ENCODE results near the gene KRT7. TPM values are rescaled to one million over a fixed set of nuclear protein-coding genes. Genes with fewer than 3 reads are reported as not detected.

The KRT7 gene
- total RNA-seq, 4 donors from 2014 or later, result 2.5 to 33.9 (median 6.3) TPM

DNA sequence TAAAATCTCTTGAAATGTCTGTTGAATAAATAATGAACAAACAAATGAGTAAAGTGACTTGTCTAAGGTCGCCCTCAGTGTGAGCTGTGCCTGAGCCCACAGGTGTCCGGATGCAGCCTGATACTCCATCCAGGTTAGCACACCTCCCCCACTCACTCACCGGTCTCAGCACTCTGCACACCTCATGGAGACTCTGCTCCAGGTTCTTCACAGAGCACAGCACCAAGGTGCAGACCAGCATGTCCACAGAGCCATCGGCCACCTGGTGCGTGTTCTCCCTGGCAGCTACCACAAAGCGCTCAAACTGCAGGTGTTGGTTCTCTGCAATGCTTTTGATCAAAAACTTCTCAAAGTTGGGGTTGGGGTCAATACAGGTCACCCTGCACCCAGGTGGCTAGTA lies 4.1 kb upstream of the KRT7 start:
- Histone ChIP-seq H3K36me3 (no peaks in the 10 kb centered on the region), H3K27ac (no peak overlapping the region), H3K4me3 (no peak overlapping the region), H3K27me3 (peaks cover 0 to 31% of the 10 kb centered on the region in 2 donors), H3K9me3 (peaks cover 0 to 8% (median 1%) of the 10 kb centered on the region in 4 donors), H3K4me1 (peaks cover 0 to 31% (median 2%) of the 10 kb centered on the region in 4 donors)
- 88 to 95% methylated on average over 6 of the region's 6 CpGs for WGBS, 2 donors
- DNase-seq (ENCODE audit: low spot score in 2 of 2), result no peak
- TF ChIP-seq POLR2A (IDR thresholded peaks at IDR 0.05) (no peak), EP300 (IDR thresholded peaks at IDR 0.05) (no peak), CTCF (IDR thresholded peaks at IDR 0.05) (no peak)

- Histone ChIP-seq H3K27ac (no peak overlapping the region), H3K4me3 (no peak overlapping the region), H3K9me3 (peaks cover 0 to under 1% (median 0%) of the 10 kb centered on the region in 4 donors), H3K4me1 (peaks cover 0 to 31% (median 2%) of the 10 kb centered on the region in 4 donors), H3K36me3 (no peaks in the 10 kb centered on the region), H3K27me3 (peaks cover 0 to 36% of the 10 kb centered on the region in 2 donors)
- no peak for DNase-seq (ENCODE audit: low spot score in 2 of 2)
- TF ChIP-seq POLR2A (IDR thresholded peaks at IDR 0.05) (no peak), EP300 (IDR thresholded peaks at IDR 0.05) (no peak), CTCF (IDR thresholded peaks at IDR 0.05) (no peak)
- WGBS, 2 donors, result 75 to 78% methylated on average over 2 of the region's 2 CpGs
Observed at GRCh38 chr12:52229836-52230343, 3.2 kb upstream of the KRT7 start.

GRCh38 chr12:52230364-52231281 lies 2.4 kb upstream of the KRT7 start:
- Histone ChIP-seq H3K27me3 (peaks cover 0 to 36% of the 10 kb centered on the region in 2 donors), H3K4me3 (no peak overlapping the region), H3K36me3 (no peaks in the 10 kb centered on the region), H3K4me1 (peaks cover 0 to 31% (median 2%) of the 10 kb centered on the region in 4 donors), H3K9me3 (no peaks in the 10 kb centered on the region), H3K27ac (no peak overlapping the region)
- no peak for TF ChIP-seq EP300 (IDR thresholded peaks at IDR 0.05)
- no peak for TF ChIP-seq POLR2A (IDR thresholded peaks at IDR 0.05)
- WGBS, 2 donors, result 57 to 60% methylated on average over 8 of the region's 8 CpGs
- no peak for DNase-seq (ENCODE audit: low spot score in 2 of 2)

DNA sequence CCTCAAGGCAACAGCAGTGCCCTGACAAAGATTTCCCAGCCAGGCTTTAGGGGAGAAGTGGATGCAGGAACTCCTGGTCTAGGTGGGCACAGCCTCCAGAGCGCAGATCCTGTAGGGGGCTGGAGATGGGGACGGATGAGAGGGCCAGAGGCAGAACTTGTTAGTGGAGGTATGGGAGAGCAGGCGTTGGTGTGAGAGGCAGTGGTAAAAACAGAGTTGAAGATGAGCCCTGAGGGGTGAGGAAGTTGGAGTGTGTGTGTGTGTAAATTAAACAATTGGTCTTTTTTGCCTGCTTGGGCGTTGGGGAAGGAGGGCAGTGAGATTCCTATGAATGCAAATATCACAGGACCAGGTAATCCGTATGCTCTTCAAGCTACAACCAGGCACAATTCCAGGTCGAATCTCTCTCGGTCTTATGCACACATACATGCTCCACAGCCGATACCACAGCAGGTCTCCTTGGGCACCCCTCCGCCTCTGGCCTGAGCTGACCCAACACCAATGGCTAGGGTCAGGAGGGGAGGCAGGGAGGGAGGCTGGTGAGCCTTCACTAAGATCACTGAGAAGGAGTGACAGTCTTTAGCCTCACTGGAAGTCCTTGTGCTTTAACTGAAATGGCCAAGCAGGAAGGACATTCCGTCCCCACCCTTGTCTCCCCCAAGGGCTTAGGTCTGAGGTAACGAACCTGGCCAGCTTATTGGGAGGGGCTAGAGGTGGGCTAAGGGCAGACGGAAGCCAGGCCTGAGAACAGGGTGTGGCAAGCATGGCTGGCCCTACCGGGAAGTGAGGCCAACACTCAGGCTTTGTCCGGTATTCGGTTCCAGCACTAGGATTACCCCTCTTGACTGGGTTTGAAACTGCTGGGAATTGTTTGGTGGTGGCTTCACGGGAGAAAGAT lies 1.5 kb upstream of the KRT7 start:
- Histone ChIP-seq H3K9me3 (no peaks in the 10 kb centered on the region), H3K4me3 (no peak overlapping the region), H3K27me3 (peaks cover 0 to 36% of the 10 kb centered on the region in 2 donors), H3K36me3 (no peaks in the 10 kb centered on the region), H3K4me1 (peaks cover 0 to 31% (median 2%) of the 10 kb centered on the region in 4 donors), H3K27ac (peak overlapping the region in 1 of 4 donors; percentile 20)
- TF ChIP-seq POLR2A (IDR thresholded peaks at IDR 0.05) (no peak), CTCF (IDR thresholded peaks at IDR 0.05) (no peak)
- no peak for DNase-seq (ENCODE audit: low spot score in 2 of 2)
- WGBS, 2 donors, result 58 to 68% methylated on average over 16 of the region's 16 CpGs

GRCh38 chr12:52232203-52232673 lies 805 bp upstream of the KRT7 start:
- WGBS, 2 donors, result 51 to 58% methylated on average over 12 of the region's 12 CpGs
- H3K9me3 ChIP-seq, result no peaks in the 10 kb centered on the region

More at GRCh38 chr12:52232203-52232673, 805 bp upstream of the KRT7 start:
- H3K36me3 ChIP-seq, result no peaks in the 10 kb centered on the region
- peaks cover 0 to 36% of the 10 kb centered on the region in 2 donors for H3K27me3 ChIP-seq
- peaks cover 0 to 31% (median 2%) of the 10 kb centered on the region in 4 donors for H3K4me1 ChIP-seq
- no peak for DNase-seq (ENCODE audit: low spot score in 2 of 2)
- H3K4me3 ChIP-seq, result no peak overlapping the region
- H3K27ac ChIP-seq, result no peak overlapping the region
- TF ChIP-seq CTCF (IDR thresholded peaks at IDR 0.05), result no peak
- no peak for TF ChIP-seq EP300 (IDR thresholded peaks at IDR 0.05)
- TF ChIP-seq POLR2A (IDR thresholded peaks at IDR 0.05), result no peak

Measured in tibial nerve (tissue), 4 donors.